HG02885 (cell line): ENCODE results near the gene BNC2.
A peak's percentile ranks its signal among the peaks of the same experiment; 100 is the strongest.
"Not testable (repeated sequence)": the region's sequence is repeated elsewhere in the genome, so short reads cannot be mapped to it uniquely, and the experiment has no call there.

Experiments used
- ATAC-seq: cut with Tn5 transposase; IDR thresholded peaks from one replicate; pipeline ENCODE4 v1.9.1; 2021; ENCODE audit warnings: mild to moderate bottlenecking; ENCODE audit not compliant: unreplicated experiment, poor library complexity

BNC2 gene

GRCh38 chr9:16446636-16447035, 423.8 kb downstream of the BNC2 start:
- ATAC-seq, result no peak

GRCh38 chr9:16445141-16445920, 425.1 kb downstream of the BNC2 start:
- ATAC-seq, result no peak

GRCh38 chr9:16442622-16443021, 427.8 kb downstream of the BNC2 start:
- no peak for ATAC-seq

GRCh38 chr9:16441791-16442190, 428.7 kb downstream of the BNC2 start:
- ATAC-seq, result no peak

- not testable (repeated sequence) for ATAC-seq
Measured at GRCh38 chr9:16438831-16439230, 431.6 kb downstream of the BNC2 start.

GRCh38 chr9:16436545-16436944, 433.9 kb downstream of the BNC2 start:
- no peak for ATAC-seq

- ATAC-seq, result no peak
Measured at GRCh38 chr9:16434526-16434925, 435.9 kb downstream of the BNC2 start.

- ATAC-seq, result no peak
Measured at GRCh38 chr9:16433494-16433893, 437.0 kb downstream of the BNC2 start.

GRCh38 chr9:16431666-16432392, 438.6 kb downstream of the BNC2 start:
- no peak for ATAC-seq

- ATAC-seq, result no peak
Measured at GRCh38 chr9:16429671-16430070, 440.8 kb downstream of the BNC2 start.

GRCh38 chr9:16427873-16428427, 442.5 kb downstream of the BNC2 start:
- ATAC-seq, result no peak

- no peak for ATAC-seq
Measured at GRCh38 chr9:16426716-16427115, 443.8 kb downstream of the BNC2 start.

GRCh38 chr9:16425562-16426231, 444.8 kb downstream of the BNC2 start:
- ATAC-seq, result no peak

- ATAC-seq, result no peak
Measured at GRCh38 chr9:16422114-16422513, 448.4 kb downstream of the BNC2 start.

- ATAC-seq, result no peak
Measured at GRCh38 chr9:16421532-16421931, 448.9 kb downstream of the BNC2 start.

GRCh38 chr9:16419124-16419523, 451.3 kb downstream of the BNC2 start:
- ATAC-seq, result no peak

GRCh38 chr9:16418721-16419120, 451.7 kb downstream of the BNC2 start:
- ATAC-seq, result no peak

- ATAC-seq, result no peak
Measured at GRCh38 chr9:16417749-16418148, 452.7 kb downstream of the BNC2 start.

- ATAC-seq, result peak; percentile 85
Measured at GRCh38 chr9:16417161-16417560, 453.3 kb downstream of the BNC2 start.

GRCh38 chr9:16414451-16414850, 456.0 kb downstream of the BNC2 start:
- ATAC-seq, result no peak

GRCh38 chr9:16413509-16414016, 456.9 kb downstream of the BNC2 start:
- ATAC-seq, result no peak
